HG03460 (cell line): Measurements from ENCODE around the gene SPATA32.

Experiments used
- ATAC-seq: cut with Tn5 transposase; IDR thresholded peaks from one replicate; pipeline ENCODE4 v1.9.1; 2021; ENCODE audit not compliant: unreplicated experiment

Gene SPATA32

GRCh38 chr17:45220079-45220478, 41.8 kb downstream of the SPATA32 start:
- no peak for ATAC-seq

- no peak for ATAC-seq
These were observed 42.8 kb downstream of the SPATA32 start for GRCh38 chr17:45218895-45219661.
